Natural killer cell treated with Interleukin-12 subunit alpha and Interleukin-12 subunit beta and Interleukin-15 and Interleukin-18, amount 100 ng/mL, for 72 hours (primary cell): ENCODE results near the gene COBLL1. TPM values are rescaled to one million over a fixed set of nuclear protein-coding genes. Genes with fewer than 3 reads are reported as not detected.

ENCODE experiments used
- ATAC-seq, 2 donors: fragments of 150-1000 bp; cut with Tn5 transposase in 1 of 2; sonication (Bioruptor Pico), chemical (Tn5 transposase) in 1 of 2; 2 replicates each; pipeline ENCODE4 v1.10.0; 2021
- DNase-seq: peaks from one replicate; pipeline ENCODE4 v3.0.0; 2022; ENCODE audit warnings: low spot score
- H3K27ac Mint-ChIP-seq, 2 donors: 1 replicate in 1 of 2; 2 replicates in 1 of 2; pipeline ENCODE4 v1.8.0; 2022; ENCODE audit warnings: mixed read lengths in 2 of 2, mild to moderate bottlenecking in 1 of 2, moderate library complexity in 1 of 2
- H3K27me3 Mint-ChIP-seq, 2 donors: 1 replicate in 1 of 2; 2 replicates in 1 of 2; pipeline ENCODE4 v1.8.0; 2022; ENCODE audit warnings: mixed read lengths in 2 of 2
- H3K36me3 Mint-ChIP-seq: one replicate; pipeline ENCODE4 v1.8.0; 2022; ENCODE audit warnings: mixed read lengths
- H3K4me1 Mint-ChIP-seq, 2 donors: 1 replicate in 1 of 2; 2 replicates in 1 of 2; pipeline ENCODE4 v1.8.0; 2022; ENCODE audit warnings: low read depth in 2 of 2, mixed read lengths in 2 of 2, mild to moderate bottlenecking in 1 of 2
- H3K4me3 Mint-ChIP-seq: one replicate; pipeline ENCODE4 v1.8.0; 2022; ENCODE audit warnings: mixed read lengths
- H3K9me3 Mint-ChIP-seq: 2 replicates; pipeline ENCODE4 v1.8.0; 2022; ENCODE audit warnings: mixed read lengths
- total RNA-seq, 2 donors: library from RNA; stranded (reverse); gene quantifications; one replicate each; pipeline ENCODE4 v1.2.3, GENCODE V29; 2022

Gene COBLL1
- total RNA-seq, 2 donors from 2014 or later, result 0.19 to 3.1 TPM

DNA sequence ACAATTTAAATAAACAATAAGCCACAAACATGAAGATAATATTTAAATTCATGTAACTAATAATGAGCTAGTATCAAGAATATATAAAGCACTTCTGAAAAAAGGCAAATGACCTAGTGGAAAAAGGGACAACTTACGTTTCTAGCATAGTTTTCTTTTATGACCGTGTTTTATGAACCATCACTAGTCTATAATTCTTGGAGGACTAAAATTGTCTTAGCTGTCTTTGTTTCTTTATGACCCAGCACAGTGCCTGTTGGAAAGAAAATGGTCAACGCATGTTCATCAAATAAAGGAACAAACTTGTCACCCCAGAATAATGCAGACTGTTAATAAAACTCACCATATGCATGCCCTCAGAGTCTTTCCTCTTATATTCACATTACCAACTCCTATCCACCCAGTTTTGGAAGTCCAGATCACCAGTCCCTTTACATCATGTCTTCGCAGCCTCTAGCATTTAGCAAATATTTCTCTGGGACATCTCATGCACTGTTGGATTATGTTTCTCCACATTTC is 162.9 kb downstream of the COBLL1 start:
- Mint-ChIP-seq H3K27ac (no peak overlapping the region), H3K9me3 (no peaks in the 10 kb centered on the region), H3K4me1 (no peaks in the 10 kb centered on the region), H3K4me3 (no peak overlapping the region), H3K27me3 (no peaks in the 10 kb centered on the region), H3K36me3 (no peaks in the 10 kb centered on the region)
- ATAC-seq, result no peak
- DNase-seq, result no peak

DNA sequence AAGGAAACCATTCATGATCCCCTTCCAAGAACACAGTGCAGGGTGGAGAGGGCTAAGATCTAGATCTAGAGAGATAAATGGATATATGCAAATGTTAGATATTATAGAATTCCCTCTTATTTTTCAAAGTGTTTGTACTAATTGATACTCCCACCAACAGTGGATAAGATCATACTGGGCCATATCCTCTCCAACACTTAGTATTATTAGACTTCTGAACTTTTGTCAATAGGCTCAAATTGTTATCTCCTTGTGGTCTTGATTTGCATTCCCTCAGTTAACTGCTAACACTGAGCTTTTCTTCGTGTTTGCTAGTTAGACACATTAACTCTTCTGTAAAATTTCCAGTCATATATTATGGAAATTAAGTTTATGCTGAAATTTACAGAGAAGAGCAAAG is 163.9 kb downstream of the COBLL1 start:
- no peak overlapping the region for H3K27ac Mint-ChIP-seq
- DNase-seq (no peak), ATAC-seq (no peak)
- no peak overlapping the region for H3K4me3 Mint-ChIP-seq
- H3K9me3 Mint-ChIP-seq, result no peaks in the 10 kb centered on the region
- H3K27me3 Mint-ChIP-seq, result no peaks in the 10 kb centered on the region
- H3K4me1 Mint-ChIP-seq, result no peaks in the 10 kb centered on the region
- H3K36me3 Mint-ChIP-seq, result no peaks in the 10 kb centered on the region

DNA sequence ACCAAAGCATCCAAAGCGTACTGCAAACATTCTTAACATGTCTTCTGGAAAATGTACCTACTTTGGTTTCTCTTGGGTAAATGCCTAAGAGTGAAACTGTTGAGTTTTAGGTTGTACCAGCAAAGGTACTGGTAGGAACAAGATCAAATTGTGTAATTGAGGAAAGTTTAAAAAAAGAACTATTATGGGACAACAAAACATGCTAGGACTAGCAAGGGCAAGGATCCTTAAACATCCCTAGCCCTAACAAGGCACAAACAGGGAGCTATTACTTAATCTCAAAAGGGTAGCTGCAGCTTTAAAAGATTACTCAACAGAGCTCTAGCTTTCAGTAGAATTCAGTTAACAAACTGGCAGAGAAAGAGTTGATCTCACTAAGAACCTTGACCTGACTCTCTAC is 164.4 kb downstream of the COBLL1 start:
- no peak overlapping the region for H3K27ac Mint-ChIP-seq
- no peak overlapping the region for H3K4me3 Mint-ChIP-seq
- no peaks in the 10 kb centered on the region for H3K36me3 Mint-ChIP-seq
- ATAC-seq (no peak), DNase-seq (no peak)
- H3K4me1 Mint-ChIP-seq, result no peaks in the 10 kb centered on the region
- no peaks in the 10 kb centered on the region for H3K9me3 Mint-ChIP-seq
- H3K27me3 Mint-ChIP-seq, result no peaks in the 10 kb centered on the region

DNA sequence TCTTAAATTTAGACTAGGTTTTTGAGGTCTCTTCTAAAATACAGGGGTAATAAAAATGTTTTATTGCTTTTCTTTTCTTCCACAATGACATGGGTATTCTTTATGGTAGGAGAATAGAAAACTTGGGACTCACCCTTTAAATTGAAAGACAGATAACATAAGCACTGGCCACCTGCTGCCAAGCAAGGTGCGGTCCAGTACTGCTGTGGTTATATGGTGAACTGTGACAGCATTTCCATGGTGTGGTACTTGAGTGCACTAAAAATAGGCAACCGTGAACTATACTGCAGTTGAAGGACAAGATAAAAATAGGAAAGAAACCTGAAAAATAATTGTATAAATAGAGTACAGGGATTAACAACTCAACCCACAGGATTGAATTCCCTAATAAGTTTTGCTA is 165.9 kb downstream of the COBLL1 start:
- H3K4me3 Mint-ChIP-seq, result no peak overlapping the region
- no peaks in the 10 kb centered on the region for H3K9me3 Mint-ChIP-seq
- DNase-seq, result no peak
- no peak for ATAC-seq
- no peaks in the 10 kb centered on the region for H3K36me3 Mint-ChIP-seq
- no peaks in the 10 kb centered on the region for H3K4me1 Mint-ChIP-seq
- H3K27me3 Mint-ChIP-seq, result no peaks in the 10 kb centered on the region
- H3K27ac Mint-ChIP-seq, result no peak overlapping the region

DNA sequence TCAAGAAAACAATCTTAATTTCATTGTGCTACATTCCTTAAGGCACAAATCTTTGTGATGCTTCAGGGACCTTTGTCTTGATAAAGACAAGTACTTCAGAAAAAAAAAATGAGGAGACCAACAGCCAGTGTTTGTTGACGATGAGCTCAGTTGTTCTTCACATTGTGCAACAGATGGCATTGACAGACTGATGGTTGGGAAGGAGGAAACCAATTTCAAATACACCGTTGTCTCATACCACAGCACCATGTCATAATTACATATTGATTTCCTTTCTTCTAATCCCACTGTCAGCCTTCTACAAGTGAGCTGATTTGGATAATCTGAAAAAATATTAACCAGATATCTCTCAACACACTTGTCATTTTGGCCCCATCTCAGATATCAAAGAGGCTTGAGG is 166.6 kb downstream of the COBLL1 start:
- H3K27ac Mint-ChIP-seq, result no peak overlapping the region
- DNase-seq (no peak), ATAC-seq (no peak)
- no peaks in the 10 kb centered on the region for H3K27me3 Mint-ChIP-seq
- H3K9me3 Mint-ChIP-seq, result no peaks in the 10 kb centered on the region
- H3K4me1 Mint-ChIP-seq, result no peaks in the 10 kb centered on the region
- H3K36me3 Mint-ChIP-seq, result no peaks in the 10 kb centered on the region
- no peak overlapping the region for H3K4me3 Mint-ChIP-seq

DNA sequence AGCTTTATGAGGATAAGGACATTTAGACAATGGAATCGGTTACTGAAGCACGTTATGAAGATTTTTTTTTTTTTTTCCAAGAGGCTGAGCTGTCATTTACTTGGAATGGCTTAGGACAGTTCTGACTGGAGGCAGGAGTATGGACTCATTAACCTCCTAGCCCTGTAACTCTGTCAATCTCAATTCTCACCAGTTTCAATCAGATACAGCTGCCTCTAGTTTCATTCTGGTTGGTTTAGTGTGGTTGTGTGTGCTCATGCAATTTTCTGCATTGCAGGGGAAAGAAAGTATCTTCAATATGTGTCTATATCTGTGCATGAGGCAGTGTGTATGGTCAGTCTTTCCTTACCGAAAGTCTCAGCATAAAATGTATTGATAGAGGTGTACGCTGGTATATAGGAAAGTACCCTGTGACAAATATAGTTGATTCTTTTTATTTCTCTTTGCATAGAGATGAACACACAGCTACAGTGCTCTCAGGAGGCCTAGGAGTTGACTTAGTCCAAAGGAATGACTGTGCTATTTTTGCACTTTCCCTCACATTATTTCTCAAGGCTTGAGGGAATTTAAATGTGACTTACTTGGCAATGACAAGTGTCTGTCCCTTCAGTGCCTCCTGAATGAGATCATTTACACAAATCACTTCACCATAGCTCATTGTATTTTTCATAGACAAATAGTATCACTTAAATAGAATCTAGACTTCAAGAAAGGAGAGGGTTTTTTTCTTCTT is 169.8 kb downstream of the COBLL1 start:
- no peak for DNase-seq
- Mint-ChIP-seq H3K36me3 (no peaks in the 10 kb centered on the region), H3K27me3 (no peaks in the 10 kb centered on the region), H3K27ac (no peak overlapping the region), H3K9me3 (no peaks in the 10 kb centered on the region), H3K4me3 (no peak overlapping the region), H3K4me1 (no peaks in the 10 kb centered on the region)
- no peak for ATAC-seq

DNA sequence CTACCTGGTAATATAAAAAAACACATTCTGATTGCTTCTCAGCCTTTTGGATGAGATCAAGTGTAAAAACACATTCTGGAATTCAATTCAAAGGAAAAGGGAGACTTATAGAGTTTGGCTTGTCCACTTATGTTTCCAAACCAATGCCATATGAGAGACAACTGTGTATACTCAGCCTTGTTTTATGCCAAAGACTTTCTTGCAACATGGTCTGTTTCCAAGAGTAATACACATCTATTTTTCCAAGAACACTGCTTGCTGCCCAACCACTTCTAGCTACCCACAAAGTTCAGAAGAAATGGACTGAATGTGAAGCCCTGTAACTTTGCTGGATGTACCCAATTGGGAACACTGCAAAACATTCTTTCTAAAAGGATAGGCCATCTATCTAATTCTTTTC is 172.3 kb downstream of the COBLL1 start:
- no peak overlapping the region for H3K27ac Mint-ChIP-seq
- H3K4me1 Mint-ChIP-seq, result no peaks in the 10 kb centered on the region
- no peaks in the 10 kb centered on the region for H3K36me3 Mint-ChIP-seq
- no peaks in the 10 kb centered on the region for H3K27me3 Mint-ChIP-seq
- no peaks in the 10 kb centered on the region for H3K9me3 Mint-ChIP-seq
- H3K4me3 Mint-ChIP-seq, result no peak overlapping the region
- ATAC-seq (no peak), DNase-seq (no peak)

DNA sequence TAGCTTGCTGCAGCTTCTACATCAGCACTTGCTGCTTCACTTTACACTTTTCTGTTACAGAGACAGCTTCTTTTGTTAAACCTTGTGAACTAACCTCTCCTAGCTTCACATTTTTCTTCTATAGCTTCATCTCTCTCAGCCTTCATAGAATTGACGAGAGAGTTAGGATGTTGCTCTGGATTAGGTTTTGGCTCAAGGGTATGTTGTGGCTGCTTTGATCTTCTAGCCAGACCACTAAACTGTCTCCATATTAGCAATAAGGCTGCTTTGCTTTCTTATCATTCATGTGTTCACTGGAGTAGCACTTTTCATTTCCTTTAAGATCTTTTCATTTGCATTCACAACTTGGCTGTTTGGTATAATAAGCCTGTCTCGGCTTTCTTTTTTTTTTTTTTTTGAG is 174.1 kb downstream of the COBLL1 start:
- Mint-ChIP-seq H3K4me1 (no peaks in the 10 kb centered on the region), H3K36me3 (no peaks in the 10 kb centered on the region), H3K4me3 (no peak overlapping the region), H3K27ac (no peak overlapping the region), H3K9me3 (no peaks in the 10 kb centered on the region), H3K27me3 (no peaks in the 10 kb centered on the region)
- DNase-seq (no peak), ATAC-seq (no peak)

DNA sequence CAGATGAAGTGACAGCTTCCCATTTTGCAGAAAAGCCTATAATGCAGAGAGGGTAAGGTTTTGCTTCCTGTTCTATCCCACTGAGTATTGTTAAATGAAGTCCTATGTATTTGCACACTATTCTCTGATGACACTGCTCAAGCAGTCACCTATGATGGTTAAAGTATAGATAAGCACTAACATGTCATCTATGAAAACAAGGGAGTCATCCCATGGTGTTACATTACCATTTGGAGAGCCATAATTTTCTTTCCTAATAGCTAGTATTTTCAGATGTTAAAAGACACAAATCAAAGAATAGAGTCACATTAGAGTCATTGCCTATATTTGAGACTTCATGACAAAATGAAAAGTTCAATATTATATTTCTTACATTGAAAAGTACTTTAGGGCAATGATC is 177.6 kb downstream of the COBLL1 start:
- Mint-ChIP-seq H3K27ac (no peak overlapping the region), H3K4me1 (no peaks in the 10 kb centered on the region), H3K27me3 (no peaks in the 10 kb centered on the region), H3K36me3 (no peaks in the 10 kb centered on the region), H3K9me3 (no peaks in the 10 kb centered on the region), H3K4me3 (no peak overlapping the region)
- DNase-seq (no peak), ATAC-seq (no peak)

DNA sequence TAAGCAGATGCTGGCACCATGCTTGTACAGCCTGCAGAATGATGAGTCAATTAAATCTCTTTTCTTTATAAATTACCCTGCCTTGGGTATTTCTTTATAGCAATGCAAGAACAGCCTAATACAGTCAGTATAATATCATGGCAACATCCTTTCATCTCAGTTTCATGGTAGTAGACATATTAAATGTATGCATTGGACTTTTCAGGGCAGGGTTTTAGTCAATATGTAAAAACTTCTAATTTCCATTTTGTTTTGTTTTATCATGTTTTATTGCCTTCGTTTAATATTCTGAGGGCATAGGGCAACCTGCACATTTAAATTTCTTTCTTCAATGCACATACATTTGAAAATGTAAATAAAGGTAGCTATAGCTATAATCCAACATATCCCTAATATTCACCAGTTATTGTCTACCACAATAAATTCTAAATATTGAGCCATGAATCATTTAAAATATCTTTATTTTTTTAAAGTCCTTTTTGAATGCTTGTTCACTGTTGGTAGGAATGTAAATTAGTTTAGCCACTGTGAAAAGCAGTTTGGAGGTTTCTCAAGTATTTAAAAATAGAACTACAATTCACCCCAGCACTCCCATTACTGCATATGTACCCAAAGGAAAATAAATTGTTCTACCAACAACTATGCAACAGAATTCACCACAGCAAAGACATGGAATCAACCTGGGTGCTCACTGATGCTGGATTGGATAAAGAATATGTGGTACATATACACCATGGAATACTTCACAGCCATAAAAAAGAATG is 178.6 kb downstream of the COBLL1 start:
- H3K4me1 Mint-ChIP-seq, result no peaks in the 10 kb centered on the region
- H3K9me3 Mint-ChIP-seq, result no peaks in the 10 kb centered on the region
- H3K27ac Mint-ChIP-seq, result no peak overlapping the region
- DNase-seq (no peak), ATAC-seq (no peak)
- H3K4me3 Mint-ChIP-seq, result no peak overlapping the region
- H3K27me3 Mint-ChIP-seq, result no peaks in the 10 kb centered on the region
- H3K36me3 Mint-ChIP-seq, result no peaks in the 10 kb centered on the region

DNA sequence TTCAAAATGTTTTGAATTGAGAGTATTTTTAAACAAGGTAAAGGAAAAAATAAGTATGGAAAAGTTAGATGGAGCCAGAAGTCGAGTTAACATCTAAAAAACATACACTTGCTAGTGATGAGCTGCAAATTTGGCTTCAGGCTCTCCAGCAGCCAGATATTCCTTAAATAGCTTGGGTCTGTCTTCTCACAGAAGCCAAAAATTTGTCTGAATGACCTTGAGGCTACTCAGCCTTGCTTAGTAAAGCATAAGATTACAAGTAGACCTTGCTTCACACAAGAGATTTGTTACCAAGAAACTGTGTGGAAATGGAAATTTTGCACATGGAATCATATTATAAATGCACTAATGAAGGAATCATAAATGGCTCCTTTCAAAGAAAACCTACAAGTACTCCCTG is 179.6 kb downstream of the COBLL1 start:
- Mint-ChIP-seq H3K9me3 (no peaks in the 10 kb centered on the region), H3K4me3 (no peak overlapping the region), H3K4me1 (no peaks in the 10 kb centered on the region), H3K36me3 (no peaks in the 10 kb centered on the region), H3K27me3 (no peaks in the 10 kb centered on the region), H3K27ac (no peak overlapping the region)
- ATAC-seq, result no peak
- no peak for DNase-seq

DNA sequence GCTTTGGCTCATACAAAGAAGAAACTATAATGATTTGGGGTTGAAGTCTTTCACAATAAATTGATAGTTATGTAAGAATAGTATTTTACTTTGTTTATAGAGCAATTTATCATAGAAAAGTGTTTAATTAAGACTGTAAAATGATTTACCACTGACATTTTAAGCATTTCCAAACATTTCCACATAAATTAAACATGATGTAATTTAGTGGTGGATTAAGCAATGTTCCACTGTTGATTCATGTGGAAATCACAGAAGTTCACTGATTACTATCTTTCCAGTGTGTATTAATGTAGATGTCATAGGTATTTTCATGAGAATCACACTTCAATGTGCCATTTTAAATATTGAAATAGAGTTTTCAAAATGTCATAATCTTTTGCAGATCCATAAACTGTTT is 180.3 kb downstream of the COBLL1 start:
- no peaks in the 10 kb centered on the region for H3K27me3 Mint-ChIP-seq
- no peaks in the 10 kb centered on the region for H3K9me3 Mint-ChIP-seq
- no peak overlapping the region for H3K27ac Mint-ChIP-seq
- no peak overlapping the region for H3K4me3 Mint-ChIP-seq
- no peaks in the 10 kb centered on the region for H3K36me3 Mint-ChIP-seq
- ATAC-seq, result no peak
- H3K4me1 Mint-ChIP-seq, result no peaks in the 10 kb centered on the region
- no peak for DNase-seq

DNA sequence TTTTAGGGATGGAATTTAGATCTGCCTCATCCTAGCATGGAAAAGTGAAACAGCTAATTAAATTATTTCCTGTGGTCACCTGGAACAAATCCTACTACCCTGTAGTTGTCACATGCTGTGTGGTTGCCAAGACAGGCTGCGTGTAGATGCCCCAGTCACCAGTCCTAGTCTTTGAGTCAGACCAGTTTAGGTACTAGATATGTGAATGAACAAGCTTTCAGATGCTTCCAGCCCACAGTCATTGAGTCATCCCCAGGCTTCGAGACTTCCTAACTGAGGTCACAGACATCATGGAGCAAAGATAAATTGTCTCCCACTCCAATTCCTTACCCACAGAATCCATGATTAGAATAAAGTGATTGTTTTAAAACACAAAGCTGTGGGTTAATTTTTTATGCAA is 184.5 kb downstream of the COBLL1 start:
- Mint-ChIP-seq H3K27ac (no peak overlapping the region), H3K4me3 (no peak overlapping the region), H3K36me3 (peaks cover 6% of the 10 kb centered on the region), H3K4me1 (no peaks in the 10 kb centered on the region), H3K27me3 (no peaks in the 10 kb centered on the region), H3K9me3 (peaks cover 5% of the 10 kb centered on the region)
- no peak for DNase-seq
- ATAC-seq, result no peak

DNA sequence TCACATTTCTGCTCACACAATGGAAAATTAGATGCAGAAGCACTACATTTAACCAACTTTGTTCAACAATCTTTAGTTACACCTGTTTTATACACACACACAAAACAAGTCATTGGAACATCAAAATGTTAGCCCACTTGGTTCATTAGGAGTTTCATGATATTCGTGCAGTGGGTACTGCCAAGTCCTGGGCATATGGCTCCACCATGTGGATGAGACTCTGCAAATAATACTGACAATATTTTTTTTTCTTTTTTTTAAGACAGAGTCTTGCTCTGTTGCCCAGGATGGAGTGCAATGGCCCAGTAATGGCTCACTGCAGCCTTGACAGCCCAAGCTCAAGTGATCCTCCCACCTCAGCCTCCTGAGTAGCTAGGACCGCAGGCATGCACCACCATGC is 185.9 kb downstream of the COBLL1 start:
- H3K4me1 Mint-ChIP-seq, result no peaks in the 10 kb centered on the region
- peaks cover 12% of the 10 kb centered on the region for H3K36me3 Mint-ChIP-seq
- H3K27me3 Mint-ChIP-seq, result no peaks in the 10 kb centered on the region
- DNase-seq (no peak), ATAC-seq (no peak)
- H3K27ac Mint-ChIP-seq, result no peak overlapping the region
- H3K4me3 Mint-ChIP-seq, result no peak overlapping the region
- peaks cover 8% of the 10 kb centered on the region for H3K9me3 Mint-ChIP-seq
